ENCODE measurements around the gene DYNC1I1.

DNA sequence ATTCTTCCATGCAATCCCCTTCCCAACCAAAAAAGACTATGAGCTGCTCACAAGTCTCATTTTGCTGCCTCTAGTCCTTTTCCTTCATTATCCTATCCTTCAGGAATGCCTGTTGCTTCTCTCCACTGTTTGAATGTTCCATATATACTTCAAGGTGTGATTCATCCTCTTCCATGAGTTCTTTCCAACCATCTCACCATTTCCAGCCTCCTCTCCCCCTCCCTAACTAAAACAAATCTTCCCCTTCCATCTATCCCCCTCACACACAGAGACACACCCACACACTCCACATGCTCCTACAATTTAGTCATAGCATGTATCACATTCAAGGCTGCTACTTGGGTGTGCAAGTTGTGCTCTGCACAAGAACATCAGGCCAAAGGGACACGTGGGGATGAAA is 254.3 kb downstream of the DYNC1I1 start:
- TF ChIP-seq FOSL2 (CRISPR knock-in tag; IDR thresholded peaks at IDR 0.05) (no peak), ZBTB38 (CRISPR knock-in tag; IDR thresholded peaks at IDR 0.05) (no peak), ZNF331 (CRISPR knock-in tag; IDR thresholded peaks at IDR 0.05) (no peak)

Data from HepG2 (cell line).